ENCODE measurements around the gene CPVL.

DNA sequence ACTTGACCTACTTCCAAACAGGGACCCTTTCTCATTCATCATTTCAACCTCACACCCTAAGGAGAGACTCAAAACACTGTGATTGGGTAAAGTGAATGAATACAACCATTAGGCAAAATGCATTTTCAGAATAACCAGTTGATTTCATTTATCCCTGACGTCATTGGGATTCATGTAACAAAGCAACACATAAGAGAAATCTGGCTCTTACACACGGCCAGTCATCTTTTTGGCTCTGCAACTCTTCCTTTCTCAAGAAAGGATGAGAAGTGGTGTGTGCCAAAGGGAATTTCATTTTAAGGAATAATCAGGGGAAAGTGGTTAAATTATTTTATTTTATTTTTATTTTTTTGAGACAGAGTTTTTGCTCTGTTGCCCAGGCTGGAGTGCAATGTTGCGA is 83.1 kb downstream of the CPVL start:
- TF ChIP-seq POLR2A (IDR thresholded peaks at IDR 0.05; ENCODE audit: low read length) (no peak), CTCF (IDR thresholded peaks at IDR 0.05) (no peak), BHLHE40 (IDR thresholded peaks at IDR 0.05; ENCODE audit: low read depth, low read length) (no peak), RAD21 (conservative IDR thresholded peaks at IDR 0.05 in 1 of 2, IDR thresholded peaks at IDR 0.05 in 1 of 2) (no peak), EHMT2 (IDR thresholded peaks at IDR 0.05; ENCODE audit: low read depth) (no peak)

All from A549 (cell line).